Karpas-422 (cell line): Measurements from ENCODE around the gene LRRFIP2. TPM values are rescaled to one million over a fixed set of nuclear protein-coding genes. Genes with fewer than 3 reads are reported as not detected.
A peak's percentile ranks its signal among the peaks of the same experiment; 100 is the strongest.
"Not testable (repeated sequence)": the region's sequence is repeated elsewhere in the genome, so short reads cannot be mapped to it uniquely, and the experiment has no call there.

Experiments
- DNase-seq: peaks from one replicate; pipeline ENCODE4 v3.0.0-alpha.2; 2015
- H2AFZ ChIP-seq: fragments of 200-600 bp; sonication (generic); 2 replicates; pipeline ENCODE4 v1.6.1; 2014; ENCODE audit warnings: antibody characterized with exemption, low read length, mixed read lengths
- H3K27ac ChIP-seq: fragments of 200-600 bp; sonication (generic); 2 replicates; pipeline ENCODE4 v1.5.1; 2014; ENCODE audit warnings: mild to moderate bottlenecking, low read length, moderate library complexity
- H3K27me3 ChIP-seq: fragments of 200-600 bp; sonication (generic); 2 replicates; pipeline ENCODE4 v1.6.1; 2014; ENCODE audit warnings: low read length, mixed read lengths
- H3K36me3 ChIP-seq: fragments of 200-600 bp; sonication (generic); 2 replicates; pipeline ENCODE4 v1.6.1; 2014; ENCODE audit warnings: low read length, mixed read lengths; ENCODE audit not compliant: insufficient read depth
- H3K4me1 ChIP-seq: fragments of 200-600 bp; sonication (generic); 2 replicates; pipeline ENCODE4 v1.6.1; 2014; ENCODE audit warnings: mild to moderate bottlenecking, low read length, mixed read lengths
- H3K4me2 ChIP-seq: fragments of 200-600 bp; sonication (generic); 2 replicates; pipeline ENCODE4 v1.6.1; 2014; ENCODE audit warnings: low read length, low read depth, mild to moderate bottlenecking; ENCODE audit not compliant: poor library complexity, severe bottlenecking
- H3K4me3 ChIP-seq: fragments of 200-600 bp; sonication (generic); 2 replicates; pipeline ENCODE4 v1.5.1; 2014; ENCODE audit warnings: mild to moderate bottlenecking, antibody characterized with exemption, low read length, mixed read lengths
- H3K79me2 ChIP-seq: fragments of 200-600 bp; sonication (generic); 2 replicates; pipeline ENCODE4 v1.6.1; 2014; ENCODE audit warnings: mild to moderate bottlenecking, low read length, mixed read lengths
- H3K9ac ChIP-seq: fragments of 200-600 bp; sonication (generic); 2 replicates; pipeline ENCODE4 v1.6.0; 2014; ENCODE audit warnings: low read length
- H3K9me2 ChIP-seq: fragments of 200-600 bp; sonication (generic), shearing (Covaris generic); replicated peaks from 2 replicates; pipeline ENCODE4 v1.6.0; 2014; ENCODE audit warnings: mild to moderate bottlenecking, low read length, moderate library complexity; ENCODE audit not compliant: insufficient read depth
- H3K9me3 ChIP-seq: fragments of 300-700, 200-600 bp; sonication (generic); 2 replicates; pipeline ENCODE4 v1.6.1; 2014; ENCODE audit warnings: low read length, mixed read lengths
- H4K20me1 ChIP-seq: fragments of 200-600 bp; sonication (generic); 2 replicates; pipeline ENCODE4 v1.6.1; 2014; ENCODE audit warnings: mild to moderate bottlenecking, antibody characterized with exemption, low read length, low read depth; ENCODE audit not compliant: insufficient read depth
- total RNA-seq: library from RNA; depleted of rRNA; stranded (reverse); fragments of >200 nt; shearing (Covaris generic); gene quantifications from 2 replicates; pipeline ENCODE4 v1.2.3, GENCODE V29; 2014; ENCODE audit warnings: low replicate concordance

LRRFIP2 gene
- total RNA-seq, 1 experiment from 2014 or later = 45.5 TPM

DNA sequence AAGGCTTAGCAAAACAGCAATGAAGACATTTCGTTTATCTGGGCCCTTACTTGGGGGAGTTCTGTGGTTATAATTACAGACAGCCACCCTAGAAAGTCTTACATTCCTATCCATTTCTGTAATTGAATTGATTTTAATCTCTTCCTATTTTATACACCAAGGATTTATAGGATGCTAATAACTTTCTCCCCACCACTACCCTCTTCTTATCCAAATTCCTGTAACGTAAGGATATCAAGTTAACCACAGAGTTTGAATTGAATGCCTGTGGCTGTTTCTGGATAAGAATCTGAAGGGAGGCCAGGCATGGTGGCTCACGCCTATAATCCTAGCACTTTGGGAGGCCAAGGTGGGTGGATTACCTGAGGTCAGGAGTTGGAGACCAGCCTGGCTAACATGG, 102.5 kb downstream of the LRRFIP2 start:
- no peaks in the 10 kb centered on the region for H4K20me1 ChIP-seq
- no peak overlapping the region for H2AFZ ChIP-seq
- H3K9me2 ChIP-seq = no peaks in the 10 kb centered on the region
- H3K4me1 ChIP-seq = peaks cover 4% of the 10 kb centered on the region; the same call in 1 of the 2 replicates
- no peaks in the 10 kb centered on the region for H3K79me2 ChIP-seq
- H3K27ac ChIP-seq = no peak overlapping the region
- DNase-seq = no peak
- H3K4me2 ChIP-seq = no peak overlapping the region
- H3K9ac ChIP-seq = no peak overlapping the region
- no peaks in the 10 kb centered on the region; the same call in 1 of the 2 replicates for H3K36me3 ChIP-seq
- no peaks in the 10 kb centered on the region for H3K9me3 ChIP-seq
- H3K4me3 ChIP-seq = no peak overlapping the region
- H3K27me3 ChIP-seq = no peaks in the 10 kb centered on the region

DNA sequence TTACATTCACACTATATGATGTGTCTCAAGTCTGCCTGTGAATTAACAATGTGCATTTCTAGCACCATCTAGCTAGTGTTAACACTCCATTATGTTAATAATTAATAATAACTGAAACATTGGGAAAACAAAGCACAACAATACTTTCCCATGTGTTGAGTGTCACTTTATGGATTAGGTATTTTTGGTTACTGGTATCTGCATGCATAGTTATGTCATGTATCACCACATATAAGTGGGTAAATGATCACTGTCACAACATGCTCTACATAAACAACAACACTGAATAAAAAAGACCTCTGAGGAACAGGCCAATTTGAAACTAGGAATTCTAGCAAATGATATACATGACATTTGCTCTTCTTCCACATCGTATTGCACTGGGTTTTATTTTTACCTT, 106.4 kb downstream of the LRRFIP2 start:
- no peak for DNase-seq
- Histone ChIP-seq H3K4me3 (no peak overlapping the region), H3K9me3 (no peaks in the 10 kb centered on the region), H3K27ac (no peak overlapping the region), H4K20me1 (no peaks in the 10 kb centered on the region), H3K4me1 (no peaks in the 10 kb centered on the region), H3K9ac (no peak overlapping the region), H3K36me3 (peaks cover 5% of the 10 kb centered on the region; the same call in 1 of the 2 replicates), H3K27me3 (no peaks in the 10 kb centered on the region), H3K9me2 (no peaks in the 10 kb centered on the region), H3K4me2 (no peak overlapping the region), H2AFZ (no peak overlapping the region), H3K79me2 (no peaks in the 10 kb centered on the region)

- Histone ChIP-seq H2AFZ (no peak overlapping the region), H3K27me3 (no peaks in the 10 kb centered on the region), H3K79me2 (no peaks in the 10 kb centered on the region), H3K36me3 (peaks cover 5% of the 10 kb centered on the region; the same call in 1 of the 2 replicates), H4K20me1 (no peaks in the 10 kb centered on the region), H3K4me2 (no peak overlapping the region), H3K9ac (no peak overlapping the region), H3K27ac (no peak overlapping the region), H3K9me3 (no peaks in the 10 kb centered on the region), H3K4me1 (no peaks in the 10 kb centered on the region), H3K9me2 (no peaks in the 10 kb centered on the region), H3K4me3 (no peak overlapping the region)
- no peak for DNase-seq
These were observed 106.8 kb downstream of the LRRFIP2 start for GRCh38 chr3:37067577-37067976.

GRCh38 chr3:37064747-37065146, 109.6 kb downstream of the LRRFIP2 start:
- Histone ChIP-seq H3K36me3 (0 out of 2 replicates have a peak, but pooled peaks cover 5% of the 10 kb centered on the region), H3K4me1 (no peaks in the 10 kb centered on the region), H4K20me1 (no peaks in the 10 kb centered on the region), H3K4me3 (no peak overlapping the region), H3K27me3 (no peaks in the 10 kb centered on the region), H3K4me2 (no peak overlapping the region), H3K9me3 (no peaks in the 10 kb centered on the region), H3K9me2 (no peaks in the 10 kb centered on the region), H2AFZ (no peak overlapping the region), H3K27ac (no peak overlapping the region), H3K79me2 (no peaks in the 10 kb centered on the region), H3K9ac (no peak overlapping the region)
- no peak for DNase-seq

GRCh38 chr3:37058117-37058516, 116.3 kb downstream of the LRRFIP2 start:
- H3K27ac ChIP-seq = no peak overlapping the region
- no peak overlapping the region for H3K9ac ChIP-seq
- H3K36me3 ChIP-seq = peaks cover 8% of the 10 kb centered on the region; the same call in 1 of the 2 replicates
- no peak for DNase-seq
- H3K4me2 ChIP-seq = no peak overlapping the region
- no peak overlapping the region for H3K4me3 ChIP-seq
- H3K4me1 ChIP-seq = peaks cover 22% of the 10 kb centered on the region
- no peaks in the 10 kb centered on the region for H3K9me2 ChIP-seq
- no peaks in the 10 kb centered on the region for H3K79me2 ChIP-seq
- H4K20me1 ChIP-seq = 0 out of 2 replicates have a peak, but pooled peaks cover 7% of the 10 kb centered on the region
- no peaks in the 10 kb centered on the region for H3K27me3 ChIP-seq
- no peaks in the 10 kb centered on the region for H3K9me3 ChIP-seq
- no peak overlapping the region for H2AFZ ChIP-seq

DNA sequence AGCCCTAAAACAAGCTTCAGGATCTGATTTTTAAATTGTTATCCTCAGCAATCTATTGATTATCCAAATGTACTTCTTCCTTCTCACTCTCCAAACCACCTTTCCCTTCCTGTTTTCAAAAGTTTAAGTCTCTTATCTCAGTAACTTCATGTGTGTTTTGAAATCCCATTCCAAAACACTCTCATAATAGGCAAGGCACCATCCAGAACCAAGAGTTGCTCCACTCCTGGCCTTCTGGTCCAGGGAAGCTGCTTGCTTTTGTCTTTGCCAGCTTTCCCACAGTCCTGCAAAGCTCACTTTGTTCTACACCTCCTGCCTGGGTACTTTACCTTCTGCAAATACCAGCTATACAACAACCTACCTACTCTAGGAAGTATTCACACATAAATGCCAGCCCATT, 117.6 kb downstream of the LRRFIP2 start:
- H3K4me2 ChIP-seq = no peak overlapping the region
- no peaks in the 10 kb centered on the region for H3K9me2 ChIP-seq
- H2AFZ ChIP-seq = no peak overlapping the region
- DNase-seq = no peak
- no peak overlapping the region for H3K9ac ChIP-seq
- H3K27me3 ChIP-seq = no peaks in the 10 kb centered on the region
- peaks cover 22% of the 10 kb centered on the region for H3K4me1 ChIP-seq
- H3K79me2 ChIP-seq = no peaks in the 10 kb centered on the region
- H3K27ac ChIP-seq = no peak overlapping the region
- no peak overlapping the region for H3K4me3 ChIP-seq
- H3K9me3 ChIP-seq = no peaks in the 10 kb centered on the region
- H4K20me1 ChIP-seq = 0 out of 2 replicates have a peak, but pooled peaks cover 7% of the 10 kb centered on the region
- H3K36me3 ChIP-seq = peaks cover 12% of the 10 kb centered on the region; the same call in 1 of the 2 replicates

GRCh38 chr3:37055077-37055476, 119.3 kb downstream of the LRRFIP2 start:
- not testable (repeated sequence) for DNase-seq, H3K79me2 ChIP-seq, H3K4me3 ChIP-seq, H3K27ac ChIP-seq, H2AFZ ChIP-seq, H4K20me1 ChIP-seq, H3K27me3 ChIP-seq, H3K9me2 ChIP-seq, H3K4me2 ChIP-seq, H3K9ac ChIP-seq, H3K9me3 ChIP-seq
- Histone ChIP-seq H3K36me3 (peaks cover 23% of the 10 kb centered on the region; the same call in 1 of the 2 replicates), H3K4me1 (peaks cover 22% of the 10 kb centered on the region)

DNA sequence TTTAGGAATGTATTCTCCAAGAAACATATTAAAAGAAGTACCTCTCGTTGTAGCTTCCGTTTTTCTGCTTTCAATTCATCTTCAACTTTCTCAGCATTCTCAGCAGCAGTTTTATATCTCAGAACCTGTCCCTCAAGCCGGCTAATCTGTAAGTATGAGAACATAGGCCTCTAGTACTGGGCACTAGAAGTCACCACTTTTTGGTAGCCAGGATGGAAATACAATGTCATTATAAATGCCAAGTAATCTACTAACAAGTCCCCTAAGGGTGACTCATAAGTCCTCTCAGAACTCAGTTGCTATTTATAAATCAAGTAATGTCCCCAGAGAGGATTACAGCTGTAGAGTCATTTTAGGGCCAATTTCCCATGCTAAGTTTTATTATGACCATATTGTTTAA, 120.0 kb downstream of the LRRFIP2 start:
- Histone ChIP-seq H3K9me2 (no peaks in the 10 kb centered on the region), H3K27ac (no peak overlapping the region), H3K79me2 (no peaks in the 10 kb centered on the region), H4K20me1 (0 out of 2 replicates have a peak, but pooled peaks cover 7% of the 10 kb centered on the region), H2AFZ (no peak overlapping the region), H3K27me3 (no peaks in the 10 kb centered on the region), H3K9me3 (no peaks in the 10 kb centered on the region), H3K4me3 (no peak overlapping the region), H3K4me2 (no peak overlapping the region), H3K4me1 (peaks cover 22% of the 10 kb centered on the region), H3K9ac (no peak overlapping the region), H3K36me3 (peaks cover 29% of the 10 kb centered on the region; the same call in 1 of the 2 replicates)
- DNase-seq = peak; percentile 79
